HEK293T (cell line): Measurements from ENCODE around the gene BTBD9.

Experiments
- ARNT ChIP-seq: fragments of 450-650 bp; IDR thresholded peaks from 2 replicates; pipeline ENCODE4 v1.6.1; 2017; ENCODE audit warnings: mild to moderate bottlenecking
- SP1 ChIP-seq: fragments of 450-650 bp; IDR thresholded peaks from 2 replicates; pipeline ENCODE4 v1.6.1; 2017
- SUZ12 ChIP-seq: fragments of 450-650 bp; IDR thresholded peaks from 2 replicates; pipeline ENCODE4 v1.6.1; 2016; ENCODE audit warnings: mild to moderate bottlenecking

DNA sequence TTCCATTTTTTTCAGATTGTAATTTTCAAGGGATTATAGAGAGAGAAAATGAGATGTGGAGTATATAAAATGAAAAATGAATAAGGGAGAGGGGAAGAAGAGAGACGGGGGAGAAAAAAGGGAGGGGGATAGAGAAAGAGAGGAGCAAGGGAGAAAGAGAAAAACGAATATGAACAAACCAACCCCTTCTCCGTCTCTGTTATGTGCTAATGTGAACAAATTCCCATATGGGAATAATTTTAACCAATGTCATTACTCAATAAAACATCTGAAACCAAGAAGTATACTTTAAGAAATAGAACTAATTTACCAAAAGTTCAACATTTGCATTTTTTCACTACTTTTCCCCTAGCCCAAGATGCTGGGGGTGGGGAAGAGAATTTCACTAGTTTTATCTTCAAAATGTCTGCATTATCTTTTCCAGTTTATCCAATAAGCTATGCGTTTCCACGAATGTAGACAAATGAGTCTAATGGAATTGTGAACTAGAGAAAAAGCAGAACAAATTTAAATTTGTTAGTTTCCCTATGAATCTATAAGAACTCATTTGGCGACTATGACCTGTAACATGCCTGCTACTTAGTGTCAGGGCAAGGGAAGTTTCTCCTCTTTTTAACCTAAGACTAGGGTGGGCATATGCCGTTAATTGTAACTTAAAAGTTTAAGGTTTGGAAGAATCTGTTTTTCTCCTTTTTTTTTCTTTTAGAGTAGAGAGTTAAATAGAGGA, 286.3 kb downstream of the BTBD9 start:
- TF ChIP-seq SP1 = no peak
- TF ChIP-seq ARNT = no peak
- no peak for TF ChIP-seq SUZ12
